Right ventricle myocardium inferior (tissue), 1 donor: ENCODE data around the gene C12orf42. TPM values are rescaled to one million over a fixed set of nuclear protein-coding genes. Genes with fewer than 3 reads are reported as not detected.

Experiments
- ATAC-seq: fragments of 200-7000 bp; cut with Tn5 transposase; one replicate; pipeline ENCODE4 v1.9.1; 2020; ENCODE audit warnings: mild to moderate bottlenecking, moderate library complexity
- DNase-seq: peaks from one replicate; pipeline ENCODE4 v3.0.0; 2021; ENCODE audit errors: missing footprints
- intact Hi-C: fragments of 100-400 bp; cut with DNase I; formaldehyde crosslinking; loops from one replicate; pipeline ENCODE4 v1.11.0; 2022
- total RNA-seq: library from RNA; stranded (reverse); fragmentation: NEBNext Ultra II Directional; extraction: Animal tissue kit (Norgen Biotek cat#: 25700); gene quantifications from one replicate; pipeline ENCODE4 v1.2.1, GENCODE V29; 2021
- donor health status: DM: no; HTN: yes; CAD: no; lungs with severe emphysema.

The C12orf42 gene
- total RNA-seq, 1 donor from 2014 or later, result not detected

DNA sequence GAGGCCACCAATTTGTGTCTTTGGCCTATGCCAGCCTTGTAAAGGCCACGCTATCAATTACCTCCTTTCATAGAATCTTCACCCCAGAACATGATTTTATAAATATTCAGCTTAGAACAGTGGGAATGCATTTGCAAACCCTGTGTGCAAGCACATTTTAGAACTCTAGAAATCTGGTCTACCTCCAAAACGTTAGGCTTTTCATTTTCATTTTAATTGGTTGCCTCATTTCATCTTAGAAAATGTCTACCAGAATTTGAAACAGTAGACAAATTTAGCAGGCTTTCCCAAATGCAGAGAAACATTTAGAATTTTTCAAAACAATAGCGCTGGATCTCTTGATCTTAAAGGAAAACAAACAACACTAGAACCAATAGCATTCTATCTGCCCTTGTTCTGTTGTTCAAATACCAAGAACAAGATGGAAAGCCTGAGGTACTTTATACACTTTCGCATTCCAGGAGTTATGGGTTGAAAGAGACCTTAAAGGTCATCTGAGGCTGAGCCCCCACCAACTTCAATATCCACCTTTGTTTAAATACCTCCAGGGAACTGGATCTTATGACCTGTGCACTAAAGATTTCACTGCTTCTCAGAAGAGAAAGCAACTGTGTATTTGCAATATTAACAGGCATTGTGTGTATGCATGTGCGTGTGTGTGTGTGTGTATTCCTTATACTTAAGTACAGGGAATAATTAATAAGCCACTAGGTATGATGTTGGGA, 185.1 kb downstream of the C12orf42 start:
- intact Hi-C loops, result no loop called here
- ATAC-seq (no peak), DNase-seq (no peak)

DNA sequence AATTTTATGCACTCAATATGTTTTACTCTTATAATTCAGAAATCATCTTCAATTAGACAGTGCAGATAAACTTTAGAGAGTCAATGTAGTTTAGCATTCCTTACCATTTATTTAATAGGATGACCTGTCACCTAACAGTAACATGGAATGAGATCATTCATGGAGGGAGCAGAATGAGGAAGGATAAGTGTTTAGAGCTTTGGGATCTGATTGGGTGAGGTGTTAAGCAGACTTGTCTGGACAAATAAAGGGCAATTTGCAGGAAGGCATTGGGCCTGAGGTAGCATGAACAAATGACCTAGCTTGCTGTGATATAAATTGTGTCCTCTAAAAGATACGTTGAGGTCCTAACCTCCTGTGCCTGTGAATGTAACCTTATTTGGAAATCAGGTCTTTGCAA, 187.4 kb downstream of the C12orf42 start:
- no peak for ATAC-seq
- intact Hi-C loops, result no loop called here
- no peak for DNase-seq

DNA sequence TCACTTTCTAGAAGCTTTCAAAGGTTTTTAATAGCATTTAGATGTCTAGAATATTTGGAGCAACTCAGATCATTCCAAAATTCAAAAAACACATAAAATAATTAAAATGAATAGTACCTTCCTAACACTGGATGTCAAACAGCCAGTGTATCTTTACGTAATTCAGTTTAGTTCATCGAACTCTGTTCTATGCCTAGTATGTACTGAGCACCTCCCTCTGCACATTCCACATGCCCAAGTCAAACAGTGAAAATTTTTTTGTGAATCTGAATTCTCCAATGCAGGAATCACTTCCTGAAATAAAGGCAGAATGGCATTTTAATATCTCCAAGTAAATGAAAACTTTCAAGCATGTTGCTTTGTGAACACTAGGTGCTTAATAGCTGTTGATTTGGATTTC, 192.3 kb downstream of the C12orf42 start:
- intact Hi-C loops, result no loop called here
- ATAC-seq (no peak), DNase-seq (no peak)

GRCh38 chr12:103301642-103302591, 193.9 kb downstream of the C12orf42 start:
- DNase-seq (peak; percentile 35), ATAC-seq (no peak)
- intact Hi-C loops, result no loop called here

DNA sequence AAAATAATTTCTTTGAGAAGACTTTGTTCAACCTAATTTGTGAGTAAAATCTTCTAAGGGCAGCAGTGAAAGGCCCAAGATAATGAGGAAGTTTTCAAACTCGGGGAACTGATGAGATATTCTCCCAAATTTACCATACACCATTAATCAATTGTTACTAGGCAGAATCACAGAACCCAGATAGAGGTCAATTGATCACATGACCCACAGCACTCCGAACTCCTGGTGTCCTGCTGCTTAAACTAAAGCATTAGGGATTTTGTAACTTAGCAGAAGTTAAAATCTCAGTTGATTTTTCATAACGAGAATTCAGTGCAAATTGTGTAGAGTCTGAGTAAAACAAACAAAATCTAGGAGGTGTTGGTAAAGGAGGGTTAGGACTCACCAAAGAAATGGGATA, 207.8 kb downstream of the C12orf42 start:
- intact Hi-C loops, result no loop called here
- DNase-seq (no peak), ATAC-seq (no peak)

DNA sequence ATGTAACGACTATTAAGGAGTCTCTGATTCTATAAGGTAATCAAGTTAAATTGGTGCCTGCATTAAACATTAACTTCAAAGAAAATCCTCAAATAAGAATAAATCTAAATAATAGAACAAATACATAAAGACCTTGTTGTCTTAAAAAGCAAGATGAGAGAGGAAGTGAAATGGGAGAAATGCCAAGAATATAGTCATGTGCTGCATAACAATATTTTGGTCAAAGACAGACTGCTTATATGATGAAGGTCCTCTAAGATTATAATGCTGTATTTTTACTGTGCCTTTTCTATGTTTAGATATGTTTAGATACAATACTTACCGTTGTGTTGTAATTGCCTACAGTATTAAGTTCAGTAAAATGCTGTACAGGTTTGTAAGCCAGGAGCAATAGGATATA, 213.6 kb downstream of the C12orf42 start:
- ATAC-seq (no peak), DNase-seq (no peak)
- intact Hi-C loops, result no loop called here

- ATAC-seq (no peak), DNase-seq (no peak)
- intact Hi-C loops, result no loop called here
Measured at GRCh38 chr12:103279444-103279843, 216.3 kb downstream of the C12orf42 start.

- DNase-seq (no peak), ATAC-seq (no peak)
- intact Hi-C loops, result no loop called here
Measured at GRCh38 chr12:103278329-103278728, 217.4 kb downstream of the C12orf42 start.

DNA sequence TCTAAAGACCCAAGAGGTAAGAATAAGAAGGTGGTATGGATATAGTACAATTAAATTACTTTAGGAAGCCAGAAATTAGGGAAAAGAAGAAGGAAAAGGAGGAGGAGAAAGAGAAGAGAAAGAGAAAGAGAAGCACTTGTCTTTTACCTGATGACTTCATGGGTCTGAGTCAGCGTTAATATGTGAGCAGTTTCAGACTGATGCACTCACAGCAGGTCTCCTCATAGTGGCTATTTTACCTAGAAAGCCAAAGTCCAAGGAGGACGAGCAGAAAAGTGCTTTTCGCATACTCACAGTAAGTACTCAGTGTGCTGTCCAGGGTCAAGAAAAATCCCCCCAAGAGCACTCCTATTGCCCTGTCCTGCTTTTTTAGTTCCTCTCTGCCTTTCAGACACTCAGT, 222.1 kb downstream of the C12orf42 start:
- intact Hi-C loops, result no loop called here
- DNase-seq, result no peak
- no peak for ATAC-seq

DNA sequence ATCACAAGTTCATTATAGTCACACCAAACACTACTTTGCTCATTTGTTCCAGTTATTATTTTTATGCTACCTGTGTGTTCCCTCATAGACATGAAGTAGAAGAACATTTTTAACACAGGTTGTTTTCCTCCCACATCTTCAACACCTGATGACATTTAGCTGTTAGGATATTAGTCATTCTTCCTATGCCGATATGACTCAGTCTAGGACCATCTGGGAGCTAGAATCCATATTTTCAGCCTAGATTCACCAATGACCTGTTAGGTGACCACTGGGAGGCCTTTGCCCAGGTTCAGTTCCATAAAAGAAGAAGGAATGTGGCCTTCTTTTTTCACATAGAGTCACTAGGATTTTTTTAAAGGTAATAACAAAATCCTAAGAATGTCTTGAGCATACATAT, 222.8 kb downstream of the C12orf42 start:
- intact Hi-C loops, result no loop called here
- DNase-seq (no peak), ATAC-seq (no peak)

DNA sequence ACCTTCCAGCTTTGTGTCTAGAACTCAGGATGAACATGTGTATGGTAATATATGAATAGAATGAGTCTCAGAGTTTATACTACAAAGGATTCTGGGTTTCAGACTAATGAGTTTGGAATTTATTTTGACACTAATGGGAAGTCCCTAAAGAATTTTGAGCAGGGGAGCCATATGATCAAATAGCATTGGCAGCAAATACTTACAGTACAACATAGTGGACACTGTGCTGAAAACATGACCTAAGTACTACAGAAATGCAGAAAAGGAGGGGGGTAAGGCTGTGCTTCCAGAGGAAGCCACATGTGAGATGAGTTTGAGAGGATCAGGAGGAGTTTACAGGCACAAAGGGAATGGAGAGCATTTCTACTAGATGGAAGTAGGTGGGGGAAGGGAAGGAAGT, 225.8 kb downstream of the C12orf42 start:
- ATAC-seq, result no peak
- intact Hi-C loops, result no loop called here
- DNase-seq, result no peak

DNA sequence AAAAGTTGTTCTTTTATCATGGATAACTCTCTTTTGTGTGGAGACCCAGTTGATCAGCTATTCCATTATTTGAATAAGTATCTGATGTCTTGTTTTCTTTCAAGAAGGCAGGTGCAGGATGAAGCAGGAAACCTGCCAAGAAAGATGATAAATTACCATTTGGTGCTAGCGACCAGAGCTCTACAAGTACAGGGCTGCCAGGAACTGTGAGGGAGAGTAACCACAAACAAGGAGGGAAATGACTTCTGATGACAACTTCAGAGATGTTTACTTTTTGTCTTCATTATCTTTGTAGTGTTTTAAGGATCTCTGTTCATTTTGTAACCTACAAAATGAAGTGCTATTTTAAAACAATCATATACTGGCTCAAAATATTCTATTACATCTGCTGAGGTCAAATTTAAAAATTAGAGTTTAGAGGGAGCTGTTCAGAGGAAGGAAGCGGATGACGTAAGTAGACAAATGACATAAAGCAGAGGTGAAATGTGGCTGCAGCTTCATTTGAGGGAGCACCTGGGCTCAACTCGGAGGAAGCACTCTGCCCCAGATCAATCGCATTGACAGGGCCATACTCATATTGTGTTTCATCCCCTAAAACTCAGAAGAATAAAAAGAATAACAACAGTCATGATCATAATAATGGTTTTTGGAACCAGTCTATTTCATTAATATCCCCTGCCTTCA, 226.8 kb downstream of the C12orf42 start:
- ATAC-seq (no peak), DNase-seq (no peak)
- intact Hi-C loops, result no loop called here

DNA sequence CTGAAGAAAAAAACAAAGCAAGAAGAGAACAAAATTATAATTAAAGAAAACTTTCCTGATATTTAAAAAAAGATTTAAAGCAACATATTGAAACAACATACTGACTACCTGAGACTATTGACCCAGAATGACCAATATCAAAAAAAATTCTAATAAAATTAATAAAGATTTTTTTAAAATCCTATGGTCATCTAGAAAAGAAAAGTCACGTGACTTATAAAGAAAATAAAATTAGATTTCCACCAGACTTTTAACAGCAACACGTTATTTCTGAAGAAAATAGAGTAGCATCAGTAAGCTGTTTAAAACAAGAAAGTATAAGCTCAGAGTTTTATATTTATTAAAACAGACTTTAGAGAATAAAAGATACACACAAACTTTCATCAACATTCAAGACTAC, 238.0 kb downstream of the C12orf42 start:
- intact Hi-C loops, result no loop called here
- no peak for ATAC-seq
- DNase-seq, result no peak

Other genes starting within 250 kb of the C12orf42 start
- 0.11 TPM for gene STAB2, start 91.3 kb upstream of the C12orf42 start, total RNA-seq